GM08714 (cell line): ENCODE data around the gene PTPRM.

ENCODE experiments used
- H3K4me3 ChIP-seq: fragments of 200-500 bp; sonication (Bioruptor generic); 2 replicates; pipeline ENCODE4 v1.5.1; 2014; ENCODE audit warnings: mild to moderate bottlenecking, low read length, inconsistent platforms
- ZNF274 ChIP-seq: IDR thresholded peaks from 2 replicates; pipeline ENCODE4 v1.6.1; 2012; ENCODE audit warnings: mild to moderate bottlenecking, low read depth, low read length

Gene PTPRM

DNA sequence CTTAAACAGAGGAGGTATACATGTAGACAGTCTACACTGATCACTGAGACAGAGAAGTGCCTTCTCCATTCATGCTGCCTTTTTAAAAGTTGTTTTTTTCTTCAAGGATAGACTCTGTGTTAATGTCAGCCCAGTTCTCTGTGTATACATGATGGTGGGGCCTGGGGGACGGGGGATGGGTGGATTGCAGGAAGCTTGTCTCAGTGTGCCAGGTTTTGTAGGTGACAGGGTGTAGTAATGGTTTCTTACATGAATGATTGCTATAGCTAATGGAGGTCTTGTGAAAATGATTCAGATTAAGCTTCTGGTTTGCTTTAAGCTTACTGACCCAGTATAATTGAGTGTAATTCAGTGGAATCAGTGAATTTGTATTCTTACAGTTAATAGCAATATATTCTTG lies 423.6 kb downstream of the PTPRM start:
- TF ChIP-seq ZNF274: no peak
- H3K4me3 ChIP-seq: no peak overlapping the region

DNA sequence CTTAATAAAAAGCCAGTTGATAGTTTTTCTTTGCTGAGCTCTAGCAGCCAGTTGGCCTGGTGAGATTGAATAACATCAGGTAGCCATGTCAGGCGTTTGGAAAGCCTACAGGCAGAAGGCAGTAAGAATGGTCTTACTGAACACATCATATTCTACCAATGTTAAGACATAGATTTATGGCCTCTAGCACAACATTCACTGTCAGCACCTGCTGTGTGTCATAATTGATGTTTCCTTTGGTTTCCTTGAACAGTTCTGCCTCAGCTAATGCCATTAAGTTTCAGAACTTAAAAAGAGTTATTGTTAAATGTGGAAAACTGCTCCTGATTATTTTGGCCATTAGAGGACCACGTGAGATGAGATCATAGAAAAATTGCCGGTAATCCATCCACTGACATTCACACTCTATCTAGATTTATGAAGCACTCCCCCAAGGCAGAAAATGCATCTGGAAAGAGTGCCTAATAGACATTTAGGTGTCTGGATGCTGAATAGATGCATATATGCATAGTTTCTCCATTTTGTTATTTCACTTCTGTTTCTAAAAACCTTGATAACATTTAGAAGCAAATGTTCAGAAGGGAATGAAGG lies 434.7 kb downstream of the PTPRM start:
- no peak for TF ChIP-seq ZNF274
- no peak overlapping the region for H3K4me3 ChIP-seq

DNA sequence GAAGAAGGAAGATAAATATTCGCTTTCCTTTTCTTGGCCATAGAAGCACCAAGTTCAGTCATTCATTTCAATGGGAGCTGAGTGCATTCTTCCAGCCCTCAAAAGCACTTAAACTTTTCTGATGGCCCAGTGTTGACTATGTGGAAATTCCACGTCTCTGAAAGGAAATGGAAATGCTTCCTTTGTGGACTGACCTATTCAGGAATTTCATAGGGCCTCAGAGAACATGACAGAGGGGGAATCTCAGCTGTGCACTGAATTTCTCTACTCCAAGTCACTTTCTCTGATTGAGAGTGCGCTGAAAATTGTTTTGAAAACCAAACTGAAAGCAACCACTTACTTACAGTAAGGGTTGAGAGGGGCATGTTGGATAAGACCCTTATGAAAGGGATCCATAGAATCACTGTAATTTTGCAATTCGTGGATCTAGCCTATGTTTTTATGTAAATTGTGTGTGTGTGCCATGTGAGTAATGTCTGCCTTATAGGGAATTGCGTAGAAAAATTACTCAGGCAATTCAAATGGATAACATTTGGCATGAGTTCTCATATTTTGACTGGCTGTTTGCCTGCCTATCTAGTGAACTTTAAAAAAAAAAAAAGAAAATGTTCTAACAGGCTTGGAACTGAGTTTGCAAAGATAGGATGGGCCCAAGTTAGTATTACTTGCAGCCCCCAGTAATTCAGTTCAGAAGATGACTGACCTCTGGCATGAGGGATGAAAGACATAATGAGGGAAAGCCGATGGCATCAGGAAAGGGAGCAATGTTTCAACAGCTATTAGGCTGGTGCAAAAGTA lies 437.0 kb downstream of the PTPRM start:
- no peak overlapping the region for H3K4me3 ChIP-seq
- no peak for TF ChIP-seq ZNF274

DNA sequence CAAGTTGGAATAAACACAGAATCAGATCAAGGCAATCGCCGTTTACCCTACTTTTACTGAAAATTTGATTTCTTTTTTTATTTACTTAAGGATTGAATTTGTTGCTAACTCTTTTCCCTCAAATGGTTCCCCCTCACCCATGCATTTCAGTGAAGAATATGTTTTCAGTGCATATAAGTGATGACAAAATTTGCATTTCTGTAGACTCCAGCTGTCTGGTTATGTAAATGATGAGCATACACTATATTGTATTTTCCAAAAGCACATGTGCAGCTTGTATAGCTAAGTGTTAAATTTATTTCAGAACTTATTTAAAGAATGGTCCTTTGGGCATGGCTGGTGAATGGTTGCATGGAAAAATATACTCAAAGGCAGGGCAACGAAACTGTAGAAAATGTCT lies 437.7 kb downstream of the PTPRM start:
- TF ChIP-seq ZNF274: no peak
- H3K4me3 ChIP-seq: no peak overlapping the region

DNA sequence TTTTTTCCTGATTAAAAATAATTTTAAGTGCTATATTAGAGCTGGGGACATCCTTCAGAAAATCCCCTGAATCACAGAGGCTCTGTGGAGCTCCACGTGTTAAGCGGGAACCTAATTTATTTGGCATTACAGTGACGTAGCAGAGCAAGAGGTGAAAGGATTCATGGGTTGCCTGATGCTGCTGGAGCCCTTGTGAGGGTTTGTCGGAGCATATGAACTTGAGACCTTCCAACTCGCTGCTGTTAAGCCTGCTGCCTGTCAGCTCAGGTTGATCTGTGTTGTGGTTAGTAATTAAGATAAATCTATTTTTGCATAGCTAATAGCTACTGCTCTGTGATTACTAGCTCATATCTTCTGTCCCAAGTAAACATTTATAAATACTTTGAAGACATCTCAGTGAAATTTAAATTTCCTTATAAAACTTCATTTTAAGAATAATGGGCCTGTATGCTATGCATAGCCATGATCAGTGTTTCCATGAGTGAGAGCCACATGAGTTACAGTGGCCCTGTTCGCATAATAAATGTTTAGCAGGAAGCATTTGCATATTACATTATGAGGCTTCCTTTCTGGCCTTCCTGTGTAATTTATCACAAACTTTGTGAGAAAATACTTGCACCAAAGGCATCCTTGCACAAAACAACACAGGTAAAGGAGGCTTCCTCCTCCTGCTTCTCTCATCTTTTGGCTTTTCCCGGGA lies 438.9 kb downstream of the PTPRM start:
- no peak for TF ChIP-seq ZNF274
- H3K4me3 ChIP-seq: no peak overlapping the region

DNA sequence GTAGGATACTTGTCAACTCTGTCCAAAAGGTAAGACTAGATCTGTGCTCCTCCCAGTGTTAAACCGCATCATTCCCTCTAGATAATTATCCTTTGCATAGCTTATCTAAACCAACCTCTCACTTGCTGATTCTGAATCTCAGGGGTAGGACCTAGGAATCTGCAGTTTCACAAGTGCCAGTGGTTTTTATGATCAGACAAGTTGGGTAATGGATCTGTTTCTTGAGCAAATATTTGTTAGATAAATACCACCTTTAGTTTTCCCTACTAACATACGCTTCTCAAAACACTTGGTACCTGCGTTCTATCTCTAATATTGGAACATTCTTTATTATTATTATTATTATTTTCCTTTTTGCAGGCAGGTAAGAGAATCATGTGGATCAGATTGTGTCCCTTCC lies 439.9 kb downstream of the PTPRM start:
- TF ChIP-seq ZNF274: no peak
- H3K4me3 ChIP-seq: no peak overlapping the region

DNA sequence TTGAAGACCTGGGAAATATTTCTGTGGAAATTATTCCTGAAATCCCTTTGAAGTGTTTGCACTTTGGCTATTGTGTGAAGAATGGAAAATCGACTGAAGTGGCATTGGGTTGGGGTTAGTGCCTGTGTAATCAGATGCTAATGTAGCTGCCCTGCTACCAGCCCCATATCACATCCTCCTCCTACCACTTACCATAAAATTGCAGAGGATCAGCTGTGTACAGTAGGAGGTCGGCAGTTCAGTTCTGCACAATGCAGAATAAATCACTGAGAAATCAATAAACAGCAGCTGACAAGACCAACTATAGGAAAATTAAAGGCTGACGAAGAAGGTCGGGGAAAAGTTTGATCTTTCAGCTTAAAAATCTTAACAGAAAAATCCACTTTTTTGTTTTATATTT lies 440.9 kb downstream of the PTPRM start:
- TF ChIP-seq ZNF274: no peak
- no peak overlapping the region for H3K4me3 ChIP-seq

DNA sequence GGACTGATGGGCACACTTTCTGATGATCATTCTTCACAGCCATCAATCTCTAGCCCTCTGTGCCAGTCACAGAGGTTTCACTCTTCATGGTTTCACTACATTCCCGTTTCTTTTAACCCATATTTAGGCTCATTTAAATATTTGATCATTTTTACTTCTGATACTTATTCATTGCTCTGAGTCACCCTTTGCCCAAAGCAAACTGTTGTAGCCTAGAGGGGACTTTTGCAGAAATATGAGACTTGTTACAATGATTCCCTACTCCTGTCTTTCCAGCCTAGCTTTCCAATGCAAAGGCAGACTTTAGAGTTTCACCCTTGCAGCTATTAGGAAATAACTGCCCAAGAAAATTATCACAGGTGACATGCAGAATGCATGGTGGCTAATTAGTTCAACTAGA lies 444.2 kb downstream of the PTPRM start:
- no peak for TF ChIP-seq ZNF274
- H3K4me3 ChIP-seq: no peak overlapping the region

DNA sequence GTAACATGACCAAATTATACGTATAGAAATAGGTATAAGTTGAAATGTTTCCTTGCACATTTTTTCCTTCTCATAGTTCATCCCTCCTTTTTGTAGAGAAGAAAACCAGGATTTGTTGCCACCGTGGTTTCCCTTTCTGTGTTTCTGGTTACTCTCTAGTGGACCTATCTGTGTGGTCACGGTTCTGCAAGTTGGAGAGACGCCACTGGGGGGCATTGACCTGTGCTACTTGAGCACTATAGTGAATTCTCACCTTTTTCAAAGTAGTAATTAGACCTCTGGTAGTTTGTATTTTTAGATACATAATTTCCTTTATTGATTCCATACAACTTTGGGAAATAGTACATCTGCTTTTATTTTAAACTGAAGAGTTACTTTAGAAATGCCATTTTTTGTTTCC lies 444.8 kb downstream of the PTPRM start:
- TF ChIP-seq ZNF274: no peak
- no peak overlapping the region for H3K4me3 ChIP-seq

DNA sequence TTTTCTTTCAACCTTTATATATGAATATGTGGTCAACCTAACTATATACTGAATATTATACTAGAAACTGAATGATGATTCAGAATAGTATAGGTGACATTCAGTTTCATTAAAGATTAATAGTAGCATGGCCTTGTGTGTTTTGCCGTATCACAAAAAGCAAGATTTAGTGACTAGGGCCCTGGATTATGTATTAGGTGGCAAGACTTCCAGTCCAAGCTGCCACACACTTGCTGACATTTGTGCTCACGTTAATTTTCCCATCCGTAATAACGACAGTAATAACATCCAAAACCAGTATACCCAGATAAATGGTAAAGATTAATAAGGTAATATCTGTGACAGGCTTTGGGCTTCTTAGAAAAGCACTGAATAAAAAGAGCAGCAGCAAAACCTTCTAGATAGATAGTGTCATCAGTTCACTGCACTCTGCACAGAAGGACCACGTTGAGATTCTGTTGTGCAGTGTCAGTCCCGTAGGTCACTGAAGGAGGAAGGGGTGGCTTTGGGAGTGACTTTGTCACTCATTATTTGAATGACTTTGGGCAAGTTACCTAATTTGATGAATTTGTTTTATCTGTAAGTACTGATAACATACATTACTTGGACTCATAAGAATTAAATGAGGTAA lies 451.7 kb downstream of the PTPRM start:
- no peak overlapping the region for H3K4me3 ChIP-seq
- no peak for TF ChIP-seq ZNF274

DNA sequence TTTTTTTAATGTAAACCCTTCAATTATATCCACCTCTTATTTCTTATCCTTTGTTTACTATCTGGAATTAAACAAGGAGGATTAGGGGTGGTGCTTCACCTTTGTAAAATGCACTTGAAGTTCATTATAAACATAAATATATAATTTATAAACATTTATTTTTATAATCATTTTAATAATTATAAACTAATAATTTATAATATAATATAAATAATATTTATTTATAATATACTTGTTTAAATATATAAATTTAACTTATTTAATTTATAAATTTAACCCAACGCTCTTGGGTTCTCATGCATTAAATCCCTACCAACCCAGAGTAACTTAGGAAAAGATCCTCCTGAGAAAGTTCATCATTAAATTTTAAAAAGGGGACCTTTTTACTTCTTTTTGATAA lies 452.5 kb downstream of the PTPRM start:
- TF ChIP-seq ZNF274: no peak
- no peak overlapping the region for H3K4me3 ChIP-seq

DNA sequence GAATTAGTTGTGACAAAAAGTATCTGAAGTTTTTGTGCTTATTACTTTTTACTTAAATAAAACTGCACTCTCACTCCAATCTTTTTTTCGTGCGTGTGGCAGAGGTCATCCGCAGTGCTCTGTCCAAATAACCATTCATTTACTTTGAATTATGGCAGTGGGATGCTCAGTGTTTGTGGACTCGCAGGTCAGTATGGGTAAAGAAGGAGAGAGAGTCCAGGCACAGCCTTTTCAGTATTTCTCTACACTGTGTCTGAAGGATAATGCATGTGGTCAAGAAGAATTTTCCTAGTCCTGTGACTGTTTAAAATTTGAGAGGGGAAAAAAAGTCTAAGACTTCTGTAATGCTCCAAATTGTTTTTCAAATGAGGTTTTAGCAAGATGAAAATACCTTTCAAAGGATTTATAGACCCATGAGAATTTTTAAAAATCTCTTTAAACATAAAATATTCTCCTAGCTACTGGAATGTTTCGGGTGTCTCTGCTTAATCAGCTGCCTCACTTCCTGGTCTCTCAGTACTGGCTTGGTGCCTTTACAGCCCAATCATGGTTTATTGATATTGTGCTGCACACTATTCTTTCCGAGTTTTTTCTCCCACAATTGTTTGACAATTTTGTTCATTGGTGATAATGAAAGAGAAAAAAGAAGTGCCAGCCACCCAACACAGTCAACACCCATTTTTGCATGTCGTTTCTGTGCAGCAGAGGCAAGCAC lies 453.2 kb downstream of the PTPRM start:
- TF ChIP-seq ZNF274: no peak
- H3K4me3 ChIP-seq: no peak overlapping the region

DNA sequence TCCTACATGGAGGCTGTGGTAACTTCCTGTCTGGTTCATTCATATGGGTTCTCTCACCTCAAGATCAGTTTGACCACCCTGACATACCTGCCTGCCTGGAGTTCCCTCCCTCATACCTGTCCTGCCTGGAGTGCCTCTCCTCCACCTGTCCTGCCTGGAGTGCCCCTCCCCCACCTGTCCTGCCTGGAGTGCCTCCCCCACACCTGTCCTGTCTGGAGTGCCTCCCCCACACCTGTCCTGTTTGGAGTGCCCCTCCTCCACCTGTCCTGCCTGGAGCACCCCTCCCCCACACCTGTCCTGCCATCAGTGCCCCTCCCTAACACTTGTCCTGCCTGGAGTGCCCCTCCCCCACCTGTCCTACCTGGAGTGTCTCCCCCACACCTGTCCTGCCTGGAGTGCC lies 461.9 kb downstream of the PTPRM start:
- H3K4me3 ChIP-seq: no peak overlapping the region

DNA sequence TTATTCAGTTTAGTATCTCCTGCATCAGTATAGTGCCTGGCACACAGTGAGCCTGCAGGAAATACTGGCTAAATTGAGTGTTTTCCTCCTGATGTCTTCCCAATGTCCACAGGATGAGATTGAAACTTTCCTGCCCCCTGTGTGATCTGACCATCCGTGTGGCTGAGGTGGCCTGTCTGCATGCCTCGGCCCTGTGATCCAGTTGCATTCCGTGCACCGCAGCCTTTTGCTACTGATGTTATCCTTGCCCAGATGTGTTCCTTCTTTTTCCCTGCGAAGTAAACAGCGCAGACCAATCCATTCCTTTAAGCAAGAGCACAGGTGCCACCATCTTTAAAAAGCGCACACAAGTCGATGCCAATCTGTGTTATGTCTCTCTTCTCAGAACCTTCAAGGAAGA lies 462.6 kb downstream of the PTPRM start:
- H3K4me3 ChIP-seq: no peak overlapping the region
- no peak for TF ChIP-seq ZNF274

More for the DNA sequence above, 461.9 kb downstream of the PTPRM start:
- no peak for TF ChIP-seq ZNF274
